Astrocyte (in vitro differentiated cells and primary cell): ENCODE measurements around the gene PRELID3B.

Experiments
- CTCF ChIP-seq: IDR thresholded peaks from 2 replicates; pipeline ENCODE4 v1.5.1; 2011; ENCODE audit warnings: low read depth, mild to moderate bottlenecking, inconsistent platforms, low read length, moderate library complexity; ENCODE audit not compliant: insufficient read depth
- EZH2 ChIP-seq: IDR thresholded peaks from 2 replicates; pipeline ENCODE4 v1.6.1; 2012; ENCODE audit warnings: mild to moderate bottlenecking, low read length, inconsistent platforms; ENCODE audit not compliant: insufficient read depth

- TF ChIP-seq CTCF (no peak), EZH2 (no peak)
These were observed 49.0 kb downstream of the PRELID3B start for GRCh38 chr20:58993332-58994248.
